GM21515 (cell line): Measurements from ENCODE around the gene KCNT1.

Experiments
- ATAC-seq: cut with Tn5 transposase; IDR thresholded peaks from one replicate; pipeline ENCODE4 v1.9.1; 2021; ENCODE audit not compliant: unreplicated experiment

KCNT1 gene

GRCh38 chr9:135762921-135763320, 60.9 kb downstream of the KCNT1 start:
- no peak for ATAC-seq

DNA sequence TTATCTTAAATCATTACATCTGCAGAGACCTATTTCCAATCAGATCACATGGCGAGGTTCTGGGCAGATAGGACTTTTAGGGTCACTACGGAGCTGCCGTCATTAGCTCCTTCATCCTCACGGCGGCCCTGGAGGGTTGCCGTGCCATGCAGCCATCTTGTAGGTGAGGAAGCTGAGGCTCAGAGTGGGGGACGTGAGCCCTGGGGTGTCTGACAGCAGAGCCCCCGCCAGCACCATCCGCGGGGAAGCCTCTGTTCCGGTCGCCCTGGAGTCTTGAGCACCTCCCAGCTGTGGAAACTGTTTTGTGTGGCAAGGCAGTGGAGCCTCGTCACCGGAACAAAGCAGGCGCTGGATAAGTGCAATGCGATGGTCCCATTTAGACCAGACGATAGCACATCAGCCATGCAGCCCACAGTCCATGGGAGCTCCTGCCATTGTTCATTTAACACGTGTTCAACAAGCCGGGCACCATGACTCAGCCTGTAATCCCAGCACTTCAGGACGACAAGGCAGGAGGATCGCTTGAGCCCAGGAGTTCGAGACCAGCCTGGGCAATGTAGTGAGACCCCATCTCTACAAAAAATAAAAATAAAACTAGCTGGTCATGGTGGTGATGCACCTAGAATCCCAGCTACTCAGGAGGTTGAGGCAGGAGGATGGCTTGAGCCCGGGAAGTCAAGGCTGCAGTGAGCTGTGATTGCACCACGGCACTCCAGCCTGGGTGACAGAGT, 61.9 kb downstream of the KCNT1 start:
- ATAC-seq: no peak

GRCh38 chr9:135764731-135765130, 62.7 kb downstream of the KCNT1 start:
- ATAC-seq: no peak

- ATAC-seq: no peak
Measured at GRCh38 chr9:135765416-135765815, 63.4 kb downstream of the KCNT1 start.

GRCh38 chr9:135766251-135766650, 64.3 kb downstream of the KCNT1 start:
- no peak for ATAC-seq

DNA sequence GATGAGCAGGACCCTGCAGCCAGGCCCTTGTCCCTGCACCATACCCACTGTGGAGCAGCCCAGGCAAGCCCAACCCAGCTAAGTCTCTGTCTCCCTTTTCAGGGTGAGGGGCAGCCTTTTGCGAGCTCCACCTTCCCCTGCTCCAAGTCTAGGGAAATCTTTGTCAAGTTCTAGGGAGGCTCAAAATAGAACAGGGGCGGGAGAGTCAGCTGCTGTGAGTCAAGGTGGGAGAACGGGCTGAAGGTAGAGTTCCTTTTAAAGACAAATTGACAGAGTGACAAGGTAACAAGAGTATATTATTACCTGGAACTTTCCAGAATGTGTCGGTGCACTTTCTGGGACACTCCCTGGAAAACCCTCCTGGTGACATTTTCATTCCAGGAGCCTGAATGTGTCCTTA, 64.7 kb downstream of the KCNT1 start:
- no peak for ATAC-seq

DNA sequence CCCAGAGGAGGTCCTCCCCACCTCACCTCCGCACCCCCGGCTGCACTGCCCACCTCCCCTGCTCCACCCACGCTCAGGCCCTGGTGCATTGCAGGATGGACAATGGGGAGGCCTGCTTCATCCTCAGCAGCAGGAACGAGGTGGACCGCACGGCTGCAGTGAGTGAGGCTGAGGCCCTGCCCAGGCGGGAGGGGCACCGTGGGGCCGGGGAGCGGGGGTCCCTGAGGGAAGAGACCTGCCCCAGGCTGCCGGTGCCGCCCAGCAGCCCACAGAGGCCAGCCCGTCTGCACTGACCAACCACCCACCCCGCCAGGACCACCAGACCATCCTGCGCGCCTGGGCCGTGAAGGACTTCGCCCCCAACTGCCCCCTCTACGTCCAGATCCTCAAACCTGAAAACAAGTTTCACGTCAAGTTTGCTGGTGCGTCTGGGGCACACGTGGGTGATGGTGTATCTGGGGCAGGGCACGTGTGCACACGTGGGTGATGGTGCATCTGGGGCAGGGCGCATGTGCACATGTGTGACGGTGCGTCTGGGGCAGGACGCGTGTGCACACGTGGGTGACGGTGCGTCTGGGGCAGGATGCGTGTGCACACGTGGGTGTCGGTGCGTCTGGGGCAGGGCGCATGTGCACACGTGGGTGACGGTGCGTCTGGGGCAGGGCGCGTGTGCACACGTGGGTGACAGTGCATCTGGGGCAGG, 66.7 kb downstream of the KCNT1 start:
- no peak for ATAC-seq

DNA sequence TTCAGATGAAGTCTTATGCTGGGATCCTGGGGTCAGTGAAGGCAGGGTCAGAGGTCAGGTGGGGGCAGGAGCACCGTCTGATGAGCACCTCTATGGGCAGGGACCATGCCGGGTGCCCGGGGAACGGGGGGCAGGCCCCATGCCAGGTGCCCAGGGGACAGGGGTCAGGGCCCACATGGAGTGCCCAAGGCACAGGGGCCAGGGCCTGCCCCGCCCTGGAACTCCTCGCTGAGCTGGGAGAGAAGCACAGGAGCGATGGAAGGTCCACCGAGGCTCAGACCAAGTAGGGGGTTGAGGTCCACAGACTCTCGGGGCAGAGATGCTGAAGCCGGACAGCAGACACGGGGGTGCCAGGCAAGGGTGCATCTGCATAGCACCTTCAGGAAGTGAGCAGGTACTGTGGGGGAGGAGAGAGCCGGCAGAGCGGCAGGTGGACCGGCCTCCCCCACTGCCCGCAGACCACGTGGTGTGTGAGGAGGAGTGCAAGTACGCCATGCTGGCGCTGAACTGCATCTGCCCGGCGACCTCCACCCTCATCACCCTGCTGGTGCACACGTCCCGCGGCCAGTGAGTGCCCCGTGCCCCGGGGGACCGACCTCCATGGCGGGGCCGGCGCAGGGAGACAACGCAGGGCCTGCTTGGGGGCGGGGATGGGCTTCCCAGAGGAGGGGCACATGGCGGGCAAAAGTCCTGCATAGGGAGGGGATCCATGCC, 67.7 kb downstream of the KCNT1 start:
- ATAC-seq: no peak

DNA sequence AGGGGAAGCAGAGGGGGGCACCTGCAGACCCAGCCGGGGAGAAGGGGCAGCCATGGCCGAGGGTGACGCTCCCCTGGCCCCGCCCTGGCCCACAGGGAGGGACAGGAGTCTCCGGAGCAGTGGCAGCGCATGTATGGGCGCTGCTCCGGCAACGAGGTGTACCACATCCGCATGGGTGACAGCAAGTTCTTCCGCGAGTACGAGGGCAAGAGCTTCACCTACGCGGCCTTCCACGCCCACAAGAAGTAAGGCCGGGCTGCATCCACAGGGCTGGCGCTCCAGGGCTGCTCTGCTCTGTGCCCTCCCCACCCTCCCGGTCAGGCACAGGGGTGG, 68.2 kb downstream of the KCNT1 start:
- ATAC-seq: no peak

DNA sequence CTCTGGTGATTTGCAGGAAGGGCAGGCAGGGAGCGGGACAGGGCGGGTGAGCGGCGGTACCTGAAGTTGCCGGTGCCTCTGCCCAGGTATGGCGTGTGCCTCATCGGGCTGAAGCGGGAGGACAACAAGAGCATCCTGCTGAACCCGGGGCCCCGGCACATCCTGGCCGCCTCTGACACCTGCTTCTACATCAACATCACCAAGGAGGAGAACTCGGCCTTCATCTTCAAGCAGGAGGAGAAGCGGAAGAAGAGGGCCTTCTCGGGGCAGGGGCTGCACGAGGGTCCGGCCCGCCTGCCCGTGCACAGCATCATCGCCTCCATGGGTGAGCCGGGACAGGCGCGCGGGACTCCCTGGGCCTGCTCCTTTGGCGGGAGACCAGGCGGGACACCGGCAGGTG, 68.8 kb downstream of the KCNT1 start:
- ATAC-seq: no peak

GRCh38 chr9:135771401-135772051, 69.5 kb downstream of the KCNT1 start:
- no peak for ATAC-seq

- ATAC-seq: no peak
Measured at GRCh38 chr9:135772056-135772646, 70.2 kb downstream of the KCNT1 start.

DNA sequence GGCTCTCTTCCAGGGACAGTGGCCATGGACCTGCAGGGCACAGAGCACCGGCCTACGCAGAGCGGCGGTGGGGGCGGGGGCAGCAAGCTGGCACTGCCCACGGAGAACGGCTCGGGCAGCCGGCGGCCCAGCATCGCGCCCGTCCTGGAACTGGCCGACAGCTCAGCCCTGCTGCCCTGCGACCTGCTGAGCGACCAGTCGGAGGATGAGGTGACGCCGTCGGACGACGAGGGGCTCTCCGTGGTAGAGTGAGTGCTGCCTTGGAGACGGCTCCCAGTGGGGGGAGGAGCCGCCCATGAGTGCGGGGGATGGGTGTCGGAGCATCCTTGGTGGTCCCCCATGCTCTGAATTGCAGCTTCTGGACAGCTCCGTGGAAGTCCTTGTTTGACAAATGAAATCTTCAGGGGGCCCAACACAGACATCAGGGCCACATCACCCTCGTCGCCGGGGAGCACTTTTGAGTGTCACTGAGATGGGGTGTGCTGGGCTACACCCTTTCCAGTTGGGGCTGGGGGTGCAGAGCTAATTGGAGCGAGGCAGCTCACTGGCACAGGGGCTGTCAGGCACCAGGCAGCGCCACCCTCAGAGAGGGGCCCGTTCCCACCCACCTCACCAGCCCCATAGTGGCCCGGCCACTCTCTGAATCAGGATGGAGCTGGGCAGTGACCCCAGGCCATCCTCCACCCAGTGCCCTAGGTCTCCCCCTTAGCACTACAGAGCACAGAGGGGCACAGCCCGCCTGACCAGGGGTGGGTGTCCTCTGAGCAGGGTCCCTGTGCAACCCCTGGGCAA, 70.9 kb downstream of the KCNT1 start:
- ATAC-seq: no peak

- ATAC-seq: no peak
Measured at GRCh38 chr9:135773530-135774238, 71.7 kb downstream of the KCNT1 start.

GRCh38 chr9:135774239-135774747, 72.3 kb downstream of the KCNT1 start:
- no peak for ATAC-seq

DNA sequence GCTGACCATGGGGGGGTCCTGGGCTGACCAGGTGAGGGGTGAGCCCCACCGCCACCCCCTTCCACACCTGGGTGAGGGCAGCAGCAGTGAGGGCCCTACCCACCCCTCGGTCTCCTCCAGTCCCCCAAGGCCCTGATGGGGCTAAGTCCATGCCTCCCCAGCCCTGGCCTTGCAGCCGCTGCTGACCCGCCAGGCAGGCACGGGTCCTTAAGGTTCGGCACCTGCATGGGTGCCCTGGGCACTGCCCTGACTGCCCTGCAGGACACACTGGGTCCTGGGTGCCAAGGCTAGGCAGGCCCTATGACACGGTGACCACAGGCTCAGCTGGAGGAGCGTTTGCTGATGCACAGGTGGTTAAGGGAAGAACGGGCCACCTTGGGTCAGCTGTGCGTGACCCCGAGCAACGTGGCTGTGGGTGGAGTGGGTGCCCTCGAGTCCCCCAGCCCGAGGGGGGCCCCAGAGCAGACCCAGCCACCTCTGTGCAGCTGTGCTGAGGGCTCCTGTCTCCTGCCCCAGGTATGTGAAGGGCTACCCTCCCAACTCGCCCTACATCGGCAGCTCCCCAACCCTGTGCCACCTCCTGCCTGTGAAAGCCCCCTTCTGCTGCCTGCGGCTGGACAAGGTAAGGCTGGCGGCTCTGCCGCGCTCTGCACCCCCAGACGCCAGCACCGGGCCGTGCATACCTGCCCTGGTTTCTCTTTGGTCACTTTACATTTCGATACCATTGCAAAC, 73.0 kb downstream of the KCNT1 start:
- no peak for ATAC-seq

DNA sequence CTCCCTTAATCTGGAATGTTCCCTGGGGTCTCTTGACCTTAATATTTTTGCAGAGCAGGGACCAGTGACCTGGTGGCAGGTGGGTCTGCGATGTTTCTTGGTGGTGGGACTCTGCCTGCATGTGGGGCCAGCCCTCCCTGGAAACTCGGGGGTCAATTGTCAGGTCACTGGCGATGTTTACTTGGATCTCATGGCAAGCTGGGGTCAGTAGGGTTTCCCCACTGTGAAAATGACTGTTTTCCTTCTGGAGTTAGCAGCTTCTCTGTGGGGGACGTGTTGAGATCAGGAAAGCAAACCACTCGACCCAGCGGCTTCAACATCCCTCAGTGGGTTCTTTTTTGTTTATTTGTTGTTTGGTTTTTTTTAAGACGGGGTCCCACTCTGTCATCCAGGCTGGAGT, 73.9 kb downstream of the KCNT1 start:
- no peak for ATAC-seq

DNA sequence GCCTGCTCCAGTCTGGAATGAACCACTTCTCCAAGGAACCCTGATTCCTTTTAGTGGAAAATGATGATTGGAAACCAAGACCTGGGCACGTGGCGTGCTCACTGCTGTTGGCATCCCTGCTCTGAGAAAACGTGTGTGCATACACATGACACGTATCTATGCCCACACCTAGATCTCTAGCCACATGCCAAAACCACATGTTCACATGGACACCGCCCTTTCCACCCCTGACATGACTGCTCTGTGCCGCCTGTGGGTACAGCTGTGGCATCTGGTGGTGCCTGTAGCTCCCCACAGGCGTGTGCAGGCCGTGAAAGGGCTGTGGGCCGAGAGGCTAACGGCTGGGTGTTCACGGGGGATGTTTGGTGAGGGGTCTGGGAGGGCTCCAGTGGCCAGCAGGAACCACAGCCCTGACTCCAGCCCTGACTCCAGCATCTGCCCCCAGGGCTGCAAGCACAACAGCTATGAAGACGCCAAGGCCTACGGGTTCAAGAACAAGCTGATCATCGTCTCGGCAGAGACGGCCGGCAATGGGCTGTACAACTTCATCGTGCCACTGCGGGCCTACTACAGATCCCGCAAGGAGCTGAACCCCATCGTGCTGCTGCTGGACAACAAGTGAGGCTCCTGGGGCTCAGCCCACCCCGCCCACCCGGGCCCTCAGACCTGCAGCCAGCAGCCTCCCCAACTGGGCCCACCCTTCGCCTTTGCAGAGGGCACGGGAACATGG, 75.1 kb downstream of the KCNT1 start:
- no peak for ATAC-seq
